IPS DF 4.7 (cell line): ENCODE results near the gene B3GAT2.

Source experiments
- DNase-seq: peaks from one replicate; pipeline ENCODE4 v3.0.0-alpha.2; 2013; ENCODE audit warnings: low spot score; ENCODE audit errors: extremely low read depth

B3GAT2 gene

DNA sequence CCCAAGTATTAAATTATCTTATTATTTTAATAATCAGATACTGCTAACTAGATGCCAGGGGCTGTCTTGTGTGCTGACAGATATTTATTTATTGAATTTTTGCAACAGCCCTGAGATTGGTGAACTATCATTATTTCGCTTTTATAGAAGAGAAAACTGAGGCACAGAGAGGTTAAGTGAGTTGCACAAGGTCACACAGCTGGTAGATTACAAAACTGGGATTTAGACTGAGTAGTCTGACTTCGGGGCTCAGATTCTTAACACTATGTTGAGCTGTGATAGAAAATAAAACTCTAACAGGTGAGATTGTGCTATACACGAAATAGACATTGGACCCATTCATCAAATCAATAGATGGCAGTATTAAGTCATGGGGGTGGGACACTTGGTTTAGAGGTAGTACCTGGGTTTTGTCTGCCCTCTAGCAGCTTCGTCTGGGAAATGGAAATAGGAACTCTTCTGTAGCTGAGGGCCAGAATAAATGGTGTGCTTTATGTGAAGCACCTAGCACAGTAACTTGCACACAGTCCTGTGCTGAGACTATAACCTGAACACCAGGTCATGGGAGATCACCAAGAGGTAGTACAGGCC, 113.4 kb downstream of the B3GAT2 start:
- DNase-seq: no peak

DNA sequence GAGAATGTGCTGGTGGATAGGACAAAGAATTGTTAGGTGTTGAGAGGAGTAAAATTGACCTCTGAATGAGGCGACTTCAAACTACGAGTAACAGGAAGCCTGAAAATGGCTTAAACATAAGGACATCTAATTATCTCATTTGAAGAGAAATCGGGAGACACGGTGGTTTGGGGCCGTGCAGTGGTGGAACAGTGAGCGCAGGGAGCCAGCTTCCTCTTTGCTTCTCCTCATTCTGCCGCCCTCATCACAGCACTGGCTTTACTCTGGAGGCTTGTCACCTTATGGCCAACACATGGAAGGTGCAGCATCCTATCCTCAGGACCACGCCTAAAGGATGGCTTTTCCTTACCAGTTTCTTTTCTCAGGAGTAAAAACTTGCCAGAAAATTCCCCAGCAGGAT, 114.3 kb downstream of the B3GAT2 start:
- DNase-seq: no peak

DNA sequence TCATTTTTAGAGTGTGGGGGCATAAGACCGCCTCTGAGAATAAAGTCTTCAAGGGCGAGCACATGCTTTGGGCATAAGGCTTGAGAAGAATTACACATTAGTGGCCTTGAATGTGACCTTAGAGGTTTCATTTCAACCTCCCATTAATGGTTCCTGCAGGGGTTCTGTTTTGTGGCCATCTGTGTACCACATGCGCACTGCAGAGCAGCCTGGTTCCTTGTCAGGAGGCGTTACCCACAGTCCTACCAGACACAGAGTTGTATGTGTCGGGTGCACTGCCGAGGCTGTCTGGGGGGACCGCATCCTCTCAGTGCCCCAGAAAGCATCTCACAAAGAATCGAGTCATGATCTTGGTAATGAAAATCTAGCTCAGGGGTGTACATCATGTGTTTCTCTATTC, 115.7 kb downstream of the B3GAT2 start:
- DNase-seq: no peak

DNA sequence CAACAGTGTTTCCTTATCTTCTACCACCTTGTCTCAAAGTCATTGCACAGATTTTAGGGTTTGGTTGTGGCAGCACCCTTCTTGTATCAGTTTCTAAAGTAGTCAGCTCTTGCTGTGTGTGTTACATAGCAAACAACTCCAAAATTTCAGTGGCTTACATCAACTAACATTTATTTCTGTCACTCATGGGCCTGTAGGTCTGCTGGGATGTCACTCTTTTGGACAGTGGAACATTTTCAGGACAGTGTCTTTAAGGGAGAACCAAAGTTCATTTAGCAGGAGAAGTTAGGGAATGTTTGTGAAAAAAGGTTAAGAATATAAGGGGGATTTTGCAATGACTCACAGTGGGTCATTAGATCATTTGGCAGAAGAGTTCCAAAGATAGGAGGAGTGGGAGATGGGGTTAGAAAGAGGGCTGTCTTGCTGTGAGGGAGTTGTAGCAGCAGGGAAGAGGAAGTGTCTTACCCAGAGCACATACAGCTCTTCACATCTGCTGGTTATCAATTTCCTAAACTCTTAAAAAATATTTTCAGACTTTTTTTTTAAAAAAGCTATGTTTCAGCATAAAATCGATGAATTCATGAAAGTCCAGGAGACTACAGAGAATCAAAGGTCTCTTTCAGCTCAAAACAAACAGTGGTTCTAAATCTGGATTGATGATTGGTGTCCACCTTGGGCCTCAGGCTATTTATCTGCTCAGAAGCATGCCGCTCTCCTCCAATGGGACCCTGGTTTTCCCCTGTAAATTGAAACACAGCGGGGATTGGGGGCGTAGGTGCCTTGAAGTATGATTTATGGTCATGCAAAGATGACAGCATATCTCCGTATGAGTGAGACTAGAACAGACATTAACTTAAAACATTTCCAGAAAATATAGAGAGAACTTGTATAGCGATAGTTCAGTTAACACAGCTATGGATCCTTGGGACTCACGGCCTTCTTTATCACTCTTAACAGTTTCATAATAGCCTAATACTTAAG, 117.3 kb downstream of the B3GAT2 start:
- no peak for DNase-seq

DNA sequence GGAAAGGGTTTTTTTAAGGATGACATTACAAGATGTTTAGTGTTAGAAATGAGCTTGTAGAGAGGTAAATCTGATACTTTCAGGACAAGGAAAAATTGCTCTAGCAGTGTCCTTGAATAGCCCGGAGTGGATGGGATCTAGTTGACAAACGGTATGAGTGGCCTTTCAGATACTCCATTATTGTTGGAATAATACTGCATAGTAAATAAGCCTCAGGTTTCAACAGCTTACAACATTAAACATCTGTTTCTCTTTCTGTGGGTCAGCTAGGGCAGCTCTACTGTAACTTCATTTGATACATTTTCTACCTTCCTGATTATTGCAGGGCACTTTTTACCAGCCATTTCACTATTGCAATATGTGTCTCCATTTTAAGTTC, 118.0 kb downstream of the B3GAT2 start:
- DNase-seq: no peak

DNA sequence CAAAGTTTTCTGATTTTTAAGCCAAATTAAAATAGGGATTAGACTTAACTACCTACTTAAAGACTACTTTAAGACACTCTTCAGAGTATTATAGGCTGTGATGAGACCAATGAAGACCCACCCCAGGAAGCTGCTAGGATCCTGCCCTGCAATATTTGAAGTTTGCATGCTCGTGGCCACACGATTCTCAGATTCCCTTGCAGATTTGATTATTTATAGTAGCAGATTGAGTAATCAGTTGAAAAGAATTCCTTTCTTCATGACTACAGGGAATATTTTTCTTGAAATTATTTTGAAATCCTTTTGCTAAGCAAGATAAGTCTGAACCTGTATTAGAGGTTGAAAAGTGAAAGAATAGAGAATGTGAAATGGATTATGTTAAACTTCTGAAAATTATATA, 122.3 kb downstream of the B3GAT2 start:
- no peak for DNase-seq

DNA sequence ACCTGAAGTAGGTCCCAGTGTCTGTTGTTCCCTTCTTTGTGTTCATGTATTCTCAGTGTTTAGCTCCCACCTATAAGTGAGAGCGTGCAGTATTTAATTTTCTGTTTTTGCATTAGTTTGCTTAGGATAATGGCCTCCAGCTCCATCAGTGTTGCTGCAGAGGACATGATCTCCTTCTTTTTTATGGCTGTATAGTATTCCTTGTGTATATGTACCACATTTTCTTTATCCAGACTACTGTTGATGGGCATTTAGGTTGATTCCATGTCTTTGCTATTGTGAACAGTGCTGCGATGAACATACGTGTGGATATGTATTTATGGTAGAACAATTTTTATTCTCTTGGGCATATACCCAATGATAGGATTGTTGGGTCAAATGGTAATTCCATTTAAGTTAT, 125.4 kb downstream of the B3GAT2 start:
- no peak for DNase-seq

DNA sequence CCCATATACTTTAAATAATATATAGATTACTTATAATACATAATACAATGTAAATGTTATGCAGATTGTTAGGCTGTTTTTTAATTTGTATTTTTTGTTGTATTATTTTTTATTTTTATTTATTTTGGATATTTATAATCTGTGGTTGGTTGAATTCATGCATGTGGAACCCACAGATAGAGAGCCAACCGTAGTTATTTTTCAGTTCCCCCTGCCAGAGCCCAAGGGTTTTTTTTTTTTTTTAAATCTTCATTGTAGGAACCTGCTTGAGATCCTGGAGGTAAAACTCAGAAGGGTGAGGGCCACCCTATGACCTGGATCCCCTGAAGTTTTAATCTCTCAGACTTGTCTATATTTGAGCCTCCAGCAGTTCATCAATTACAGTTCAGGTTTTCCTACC, 133.2 kb downstream of the B3GAT2 start:
- DNase-seq: no peak

DNA sequence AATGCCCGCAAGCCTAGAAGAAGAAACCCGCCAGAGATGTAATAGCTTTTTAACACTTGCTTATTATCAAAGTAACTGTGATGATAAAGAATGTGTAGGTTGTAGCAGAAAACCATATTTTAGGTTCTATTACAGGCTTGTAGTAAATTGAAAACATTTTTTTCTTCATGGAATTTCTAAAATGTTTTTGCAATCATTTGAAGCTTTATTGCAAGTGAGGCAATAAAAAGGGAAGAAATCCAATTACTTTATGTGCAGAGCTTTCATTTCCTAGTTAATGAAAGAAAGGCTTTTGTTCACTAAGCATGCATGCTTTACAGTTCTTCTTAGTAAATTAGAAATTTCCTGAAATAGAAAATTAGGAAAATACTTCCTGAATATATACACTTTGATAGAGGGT, 135.1 kb downstream of the B3GAT2 start:
- no peak for DNase-seq

DNA sequence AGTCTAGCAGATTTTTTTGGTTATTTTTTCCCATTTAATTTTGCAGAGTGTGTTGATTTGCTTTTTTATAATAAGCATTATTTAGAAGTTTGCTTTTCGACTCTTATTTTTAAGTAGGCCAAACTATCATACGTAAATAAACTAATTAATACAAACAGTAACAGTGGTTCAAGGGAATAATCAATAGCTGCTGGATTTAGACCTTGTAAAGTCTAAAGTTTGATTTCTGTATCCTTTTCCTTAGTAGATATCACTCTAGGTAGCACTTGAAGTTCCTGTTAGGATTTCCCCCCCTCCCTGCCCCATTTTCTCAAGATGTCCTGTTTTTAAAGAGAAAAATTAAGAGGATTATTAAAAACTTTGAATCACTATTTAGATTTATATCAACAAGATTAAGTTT, 136.1 kb downstream of the B3GAT2 start:
- no peak for DNase-seq

DNA sequence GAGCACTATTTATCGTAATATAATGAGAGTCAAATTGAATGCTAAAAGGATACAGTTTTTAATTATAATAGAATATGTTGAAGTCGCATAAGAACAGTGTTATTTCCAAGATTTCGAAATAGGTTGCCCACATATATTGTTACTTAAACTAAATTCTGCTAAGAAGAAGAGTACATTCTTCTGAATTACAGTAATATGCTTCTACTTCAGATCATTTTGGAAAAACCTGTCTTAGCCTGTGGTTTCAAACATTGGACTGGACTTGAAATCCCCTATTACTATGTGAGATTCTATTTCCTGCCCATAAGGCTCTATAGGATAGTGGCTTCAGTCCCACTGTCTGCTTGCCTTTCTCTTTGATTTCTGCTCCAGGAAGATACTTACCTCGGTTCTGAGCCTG, 137.2 kb downstream of the B3GAT2 start:
- DNase-seq: no peak

DNA sequence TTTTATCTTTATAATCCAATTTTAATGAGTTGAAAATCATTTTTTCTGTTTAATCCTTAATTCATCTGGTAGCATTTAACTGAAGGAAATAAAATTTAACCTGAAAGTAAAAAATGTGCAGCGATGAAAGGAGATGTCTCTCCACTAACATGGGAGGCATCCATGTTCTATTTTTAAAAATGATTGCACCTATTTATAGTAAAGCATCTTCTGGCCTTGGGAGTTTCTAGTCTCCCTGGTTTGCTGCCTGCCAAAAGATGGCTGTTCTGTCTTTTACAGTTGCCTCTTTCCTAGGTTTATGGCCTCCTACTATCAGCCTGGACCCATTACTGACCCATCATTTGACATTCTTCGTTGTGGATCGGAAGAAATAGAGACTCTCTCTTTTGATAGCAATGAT, 143.0 kb downstream of the B3GAT2 start:
- no peak for DNase-seq

DNA sequence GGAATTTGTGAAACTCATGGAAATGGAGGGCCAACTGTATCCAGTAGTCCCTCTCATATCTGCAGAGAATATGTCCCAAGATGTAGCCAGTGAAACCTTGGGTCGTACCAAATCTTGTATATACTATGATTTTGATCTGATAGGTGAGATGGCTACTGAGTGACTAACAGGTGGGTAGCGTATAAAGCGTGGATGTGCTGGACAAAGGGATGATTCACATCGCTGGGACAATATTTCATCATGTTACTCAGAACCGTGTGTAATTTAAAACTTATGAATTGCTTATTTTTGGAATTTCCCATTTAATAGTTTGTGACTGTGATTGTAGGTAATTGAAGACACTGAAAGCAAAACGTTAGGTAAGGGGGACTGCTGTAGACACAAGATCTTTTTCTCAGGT, 145.1 kb downstream of the B3GAT2 start:
- no peak for DNase-seq
